Vagina (tissue), 2 donors: ENCODE data around the gene MBIP. TPM values are rescaled to one million over a fixed set of nuclear protein-coding genes. Genes with fewer than 3 reads are reported as not detected.

Experiments used
- DNase-seq, 2 donors: peaks; one replicate each; pipeline ENCODE4 v3.0.0-alpha.2; 2017; ENCODE audit errors: extremely low spot score in 2 of 2
- H3K27ac ChIP-seq: fragments of 200-600 bp; sonication (generic); one replicate; pipeline ENCODE4 v1.5.1; 2019
- H3K27me3 ChIP-seq: fragments of 200-600 bp; sonication (generic); one replicate; pipeline ENCODE4 v1.5.1; 2019
- H3K36me3 ChIP-seq, 2 donors: fragments of 200-600 bp; sonication (generic); one replicate each; pipeline ENCODE4 v1.5.1; 2017 to 2019
- H3K4me1 ChIP-seq: fragments of 200-600 bp; sonication (generic); one replicate; pipeline ENCODE4 v1.5.1; 2019
- H3K4me3 ChIP-seq, 2 donors: fragments of 200-600 bp; sonication (generic); 1 replicate in 1 of 2; 2 replicates in 1 of 2; pipeline ENCODE4 v1.5.1; 2016 to 2019
- H3K9me3 ChIP-seq: fragments of 200-600 bp; sonication (generic); one replicate; pipeline ENCODE4 v1.5.1; 2019
- CTCF ChIP-seq, 3 experiments: fragments of 450-650 bp in 2 of 3; fragments of 200-600 bp in 1 of 3; sonication (generic) in 1 of 3; IDR thresholded peaks; one replicate each; pipeline ENCODE4 v1.5.1; 2017 to 2019; ENCODE audit warnings: antibody characterized with exemption in 3 of 3, mild to moderate bottlenecking in 2 of 3, moderate library complexity in 2 of 3
- POLR2A ChIP-seq, 2 donors: fragments of 450-650 bp; IDR thresholded peaks; one replicate each; pipeline ENCODE4 v1.6.1; 2017; ENCODE audit warnings: antibody characterized with exemption in 2 of 2, mild to moderate bottlenecking in 2 of 2, moderate library complexity in 2 of 2
- POLR2AphosphoS5 ChIP-seq, 2 donors: sonication (generic); formaldehyde crosslinking; IDR thresholded peaks; one replicate each; pipeline ENCODE4 v1.9.0; 2017; ENCODE audit warnings: antibody characterized with exemption in 2 of 2, mild to moderate bottlenecking in 2 of 2, low read depth in 1 of 2; ENCODE audit not compliant: insufficient read depth in 1 of 2
- intact Hi-C: fragments of 100-400 bp; cut with DNase I; formaldehyde crosslinking; loops from one replicate; pipeline ENCODE4 v1.15.1; 2023
- total RNA-seq: library from RNA; depleted of rRNA; stranded (reverse); fragments of >200 nt; gene quantifications from one replicate; pipeline ENCODE4 v1.2.3, GENCODE V29; 2016

Gene MBIP
- total RNA-seq, 1 donor from 2014 or later, result 8.3 TPM

GRCh38 chr14:36315159-36315853, 5.1 kb downstream of the MBIP start:
- intact Hi-C loops, result no loop called here
- no peak for DNase-seq
- peaks cover 0 to 19% of the 10 kb centered on the region in 2 donors for H3K36me3 ChIP-seq
- H3K27me3 ChIP-seq, result no peaks in the 10 kb centered on the region
- TF ChIP-seq POLR2AphosphoS5 (IDR thresholded peaks at IDR 0.05; ENCODE audit: insufficient read depth in 1 of 2, low read depth in 1 of 2), result no peak
- TF ChIP-seq POLR2A (IDR thresholded peaks at IDR 0.05), result no peak
- TF ChIP-seq CTCF (IDR thresholded peaks at IDR 0.05), result no peak
- no peak overlapping the region for H3K4me3 ChIP-seq
- peaks cover 18% of the 10 kb centered on the region for H3K4me1 ChIP-seq
- no peak overlapping the region for H3K27ac ChIP-seq
- H3K9me3 ChIP-seq, result no peaks in the 10 kb centered on the region

GRCh38 chr14:36313898-36314297, 6.5 kb downstream of the MBIP start:
- H3K4me3 ChIP-seq, result no peak overlapping the region
- no peak for TF ChIP-seq POLR2AphosphoS5 (IDR thresholded peaks at IDR 0.05; ENCODE audit: insufficient read depth in 1 of 2, low read depth in 1 of 2)
- TF ChIP-seq CTCF (IDR thresholded peaks at IDR 0.05), result no peak
- no peak for TF ChIP-seq POLR2A (IDR thresholded peaks at IDR 0.05)
- H3K27ac ChIP-seq, result no peak overlapping the region
- H3K4me1 ChIP-seq, result peaks cover 18% of the 10 kb centered on the region
- intact Hi-C loops, result loop anchor here (5.0 kb wide), 1 partner anchor 1547 kb away; no protein-coding TSS in a partner anchor
- H3K27me3 ChIP-seq, result no peaks in the 10 kb centered on the region
- no peaks in the 10 kb centered on the region for H3K9me3 ChIP-seq
- DNase-seq, result no peak
- H3K36me3 ChIP-seq, result peaks cover 0 to 33% of the 10 kb centered on the region in 2 donors

DNA sequence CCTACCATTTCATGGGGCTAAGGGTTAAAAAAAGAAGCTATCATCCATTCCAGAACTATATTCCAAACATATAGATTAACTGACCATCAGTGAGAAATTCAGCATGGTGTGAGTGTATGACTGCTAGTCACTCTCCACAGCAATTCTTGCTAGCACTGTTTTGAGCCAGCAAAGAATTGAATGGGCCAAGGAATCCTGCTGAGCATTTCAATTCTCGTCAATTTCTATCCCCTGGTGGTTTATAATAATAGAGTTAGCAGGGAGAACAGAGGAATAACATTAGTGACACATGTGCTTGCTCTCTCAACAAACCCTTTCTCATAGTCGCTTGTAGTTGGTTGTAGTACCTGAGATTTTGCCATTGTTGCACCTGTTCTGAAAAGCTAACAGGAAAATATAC, 7.2 kb downstream of the MBIP start:
- no peak overlapping the region for H3K27ac ChIP-seq
- H3K4me1 ChIP-seq, result peaks cover 12% of the 10 kb centered on the region
- no peaks in the 10 kb centered on the region for H3K9me3 ChIP-seq
- H3K36me3 ChIP-seq, result peaks cover 0 to 39% of the 10 kb centered on the region in 2 donors
- no peaks in the 10 kb centered on the region for H3K27me3 ChIP-seq
- intact Hi-C loops, result loop anchor here (5.0 kb wide), 1 partner anchor 1546 kb away; no protein-coding TSS in a partner anchor
- DNase-seq, result no peak
- no peak for TF ChIP-seq CTCF (IDR thresholded peaks at IDR 0.05)
- no peak for TF ChIP-seq POLR2AphosphoS5 (IDR thresholded peaks at IDR 0.05; ENCODE audit: insufficient read depth in 1 of 2, low read depth in 1 of 2)
- no peak for TF ChIP-seq POLR2A (IDR thresholded peaks at IDR 0.05)
- no peak overlapping the region for H3K4me3 ChIP-seq

GRCh38 chr14:36306836-36307235, 13.6 kb downstream of the MBIP start:
- Histone ChIP-seq H3K9me3 (no peaks in the 10 kb centered on the region), H3K27me3 (no peaks in the 10 kb centered on the region), H3K4me1 (no peaks in the 10 kb centered on the region), H3K36me3 (peaks cover 0 to 77% of the 10 kb centered on the region in 2 donors), H3K4me3 (no peak overlapping the region), H3K27ac (no peak overlapping the region)
- TF ChIP-seq POLR2A (IDR thresholded peaks at IDR 0.05), result no peak
- no peak for TF ChIP-seq POLR2AphosphoS5 (IDR thresholded peaks at IDR 0.05; ENCODE audit: insufficient read depth in 1 of 2, low read depth in 1 of 2)
- no peak for TF ChIP-seq CTCF (IDR thresholded peaks at IDR 0.05)
- no peak for DNase-seq
- intact Hi-C loops, result no loop called here

DNA sequence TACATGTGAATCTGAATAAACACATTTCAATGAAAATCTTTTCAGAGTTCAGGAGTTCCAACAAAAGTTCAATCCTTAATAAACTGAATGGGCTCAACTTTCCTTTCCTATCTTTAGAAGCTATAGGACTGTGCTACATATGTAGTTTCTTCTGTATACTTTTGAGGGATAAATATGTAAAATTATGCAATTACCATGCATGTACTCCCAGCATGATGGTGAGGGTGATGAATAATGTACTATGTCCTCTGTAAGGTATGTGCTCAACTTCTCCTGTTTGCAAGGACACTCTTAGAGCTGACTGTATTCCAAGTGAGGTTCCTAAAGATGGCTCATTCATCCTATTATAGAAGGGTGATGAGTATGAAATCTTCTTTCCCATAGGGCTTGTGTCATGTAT, 15.5 kb downstream of the MBIP start:
- Histone ChIP-seq H3K9me3 (no peaks in the 10 kb centered on the region), H3K36me3 (peaks cover 0 to 68% of the 10 kb centered on the region in 2 donors), H3K27ac (no peak overlapping the region), H3K4me3 (no peak overlapping the region), H3K4me1 (no peaks in the 10 kb centered on the region), H3K27me3 (no peaks in the 10 kb centered on the region)
- intact Hi-C loops, result no loop called here
- no peak for TF ChIP-seq CTCF (IDR thresholded peaks at IDR 0.05)
- TF ChIP-seq POLR2A (IDR thresholded peaks at IDR 0.05), result no peak
- no peak for TF ChIP-seq POLR2AphosphoS5 (IDR thresholded peaks at IDR 0.05; ENCODE audit: insufficient read depth in 1 of 2, low read depth in 1 of 2)
- DNase-seq, result no peak
